Measurements from ENCODE around the gene RDH14.

The RDH14 gene

GRCh38 chr2:18520451-18521425 lies 39.7 kb downstream of the RDH14 start:
- peak; percentile 70 for DNase-seq (ENCODE audit: low spot score)

GRCh38 chr2:18519914-18520450 lies 40.5 kb downstream of the RDH14 start:
- no peak for DNase-seq (ENCODE audit: low spot score)

- DNase-seq (ENCODE audit: low spot score) = peak; percentile 36
Measured at GRCh38 chr2:18518116-18519111, 42.0 kb downstream of the RDH14 start.

GRCh38 chr2:18517386-18517785 lies 43.1 kb downstream of the RDH14 start:
- no peak for DNase-seq (ENCODE audit: low spot score)

- DNase-seq (ENCODE audit: low spot score) = peak; percentile 31
Measured at GRCh38 chr2:18516112-18516511, 44.3 kb downstream of the RDH14 start.

GRCh38 chr2:18514526-18515461 lies 45.7 kb downstream of the RDH14 start:
- DNase-seq (ENCODE audit: low spot score) = no peak

- DNase-seq (ENCODE audit: low spot score) = no peak
Measured at GRCh38 chr2:18510775-18511174, 49.7 kb downstream of the RDH14 start.

GRCh38 chr2:18506883-18507509 lies 53.5 kb downstream of the RDH14 start:
- DNase-seq (ENCODE audit: low spot score) = no peak

- no peak for DNase-seq (ENCODE audit: low spot score)
Measured at GRCh38 chr2:18505703-18506341, 54.6 kb downstream of the RDH14 start.

All from kidney tubule cell (primary cell).